Kidney (tissue), 14 donors: ENCODE data around the gene ARL3. TPM values are rescaled to one million over a fixed set of nuclear protein-coding genes. Genes with fewer than 3 reads are reported as not detected.
"Not testable (repeated sequence)": the region's sequence is repeated elsewhere in the genome, so short reads cannot be mapped to it uniquely, and the experiment has no call there.

Experiments used
- DNase-seq, 5 donors: peaks; one replicate each; pipeline ENCODE4 v3.0.0-alpha.2; 2013 to 2020
- FAIRE-seq: peaks from 2 replicates; lab custom pipeline; 2012; peaks lifted over from hg19 to GRCh38; lab: Jason Lieb, UNC
- H3K27ac ChIP-seq, 2 donors: one replicate each; pipeline ENCODE4 v1.7.0; 2013; ENCODE audit warnings: low read depth in 2 of 2, low read length in 2 of 2, inconsistent platforms in 1 of 2
- H3K27me3 ChIP-seq: one replicate; pipeline ENCODE4 v1.7.1; 2013; ENCODE audit warnings: low read length, inconsistent platforms; ENCODE audit not compliant: control insufficient read depth, insufficient read depth
- H3K36me3 ChIP-seq, 3 donors: one replicate each; pipeline versions ENCODE4 v1.7.0 to v1.7.1; 2013; ENCODE audit warnings: low read length in 3 of 3, control low read depth in 1 of 3, inconsistent platforms in 1 of 3; ENCODE audit not compliant: insufficient read depth in 3 of 3, control insufficient read depth in 2 of 3
- H3K4me1 ChIP-seq, 3 donors: one replicate each; pipeline versions ENCODE4 v1.7.0 to v1.7.1; 2013; ENCODE audit warnings: low read length in 3 of 3, inconsistent platforms in 1 of 3, low read depth in 1 of 3; ENCODE audit not compliant: control insufficient read depth in 2 of 3, insufficient read depth in 2 of 3
- H3K4me3 ChIP-seq, 3 donors: one replicate each; pipeline versions ENCODE4 v1.7.0 to v1.8.1; 2013; ENCODE audit warnings: low read length in 3 of 3, control low read depth in 1 of 3, inconsistent platforms in 1 of 3
- H3K9ac ChIP-seq, 3 donors: one replicate each; pipeline versions ENCODE4 v1.7.0 to v1.7.1; 2013; ENCODE audit warnings: low read length in 3 of 3, control low read depth in 1 of 3, inconsistent platforms in 1 of 3
- H3K9me3 ChIP-seq, 3 donors: one replicate each; pipeline versions ENCODE4 v1.7.0 to v1.7.1; 2013; ENCODE audit warnings: low read length in 3 of 3, control low read depth in 1 of 3, inconsistent platforms in 1 of 3; ENCODE audit not compliant: control insufficient read depth in 2 of 3, insufficient read depth in 1 of 3
- intact Hi-C: fragments of 100-400 bp; cut with DNase I; formaldehyde crosslinking; loops from one replicate; pipeline ENCODE4 v1.11.1; 2022
- polyA plus RNA-seq: library from polyadenylated mRNA; stranded (reverse); fragments of 350-450 nt; fragmentation: Illumina TruSeq; extraction: RNeasy Lipid Tissue Mini Kit (QIAGEN cat#74804); gene quantifications from one replicate; pipeline ENCODE4 v1.2.3, GENCODE V29; 2014; ENCODE audit warnings: low read depth, low replicate concordance; ENCODE audit not compliant: insufficient read depth
- total RNA-seq: library from RNA; stranded (reverse); fragmentation: NEBNext Ultra II Directional; extraction: Animal tissue kit (Norgen Biotek cat#: 25700); gene quantifications from one replicate; pipeline ENCODE4 v1.2.1, GENCODE V29; 2021
- TF ChIP-seq, protein P1 (sequence below): IDR thresholded peaks from 3 replicates; pipeline ENCODE4 v1.5.1; 2012; ENCODE audit warnings: mild to moderate bottlenecking, moderate library complexity, borderline replicate concordance; ENCODE audit not compliant: insufficient read depth; ENCODE audit errors: extremely low read depth
- donor health status: control.
- donor health status: control.
- donor health status: control.
- donor health status: control.
- donor health status: control.
- donor health status: DM: yes; HTN: yes; CAD: no.
- donor health status: Normal renal cell carcinoma (clear cell type).

Gene ARL3
- total and polyA plus RNA-seq, 2 donors from 2014 or later, result 16.3 to 28.8 TPM

- FAIRE-seq, result no peak
- Histone ChIP-seq H3K27me3 (no peaks in the 10 kb centered on the region), H3K36me3 (no peaks in the 10 kb centered on the region), H3K4me1 (peaks cover 4 to 18% (median 4%) of the 10 kb centered on the region in 3 donors), H3K9ac (no peak overlapping the region), H3K4me3 (no peak overlapping the region), H3K27ac (no peak overlapping the region), H3K9me3 (no peaks in the 10 kb centered on the region)
- intact Hi-C loops, result no loop called here
- DNase-seq, result peak in 1 of 5 donors; percentile 46
- TF ChIP-seq, protein P1, sequence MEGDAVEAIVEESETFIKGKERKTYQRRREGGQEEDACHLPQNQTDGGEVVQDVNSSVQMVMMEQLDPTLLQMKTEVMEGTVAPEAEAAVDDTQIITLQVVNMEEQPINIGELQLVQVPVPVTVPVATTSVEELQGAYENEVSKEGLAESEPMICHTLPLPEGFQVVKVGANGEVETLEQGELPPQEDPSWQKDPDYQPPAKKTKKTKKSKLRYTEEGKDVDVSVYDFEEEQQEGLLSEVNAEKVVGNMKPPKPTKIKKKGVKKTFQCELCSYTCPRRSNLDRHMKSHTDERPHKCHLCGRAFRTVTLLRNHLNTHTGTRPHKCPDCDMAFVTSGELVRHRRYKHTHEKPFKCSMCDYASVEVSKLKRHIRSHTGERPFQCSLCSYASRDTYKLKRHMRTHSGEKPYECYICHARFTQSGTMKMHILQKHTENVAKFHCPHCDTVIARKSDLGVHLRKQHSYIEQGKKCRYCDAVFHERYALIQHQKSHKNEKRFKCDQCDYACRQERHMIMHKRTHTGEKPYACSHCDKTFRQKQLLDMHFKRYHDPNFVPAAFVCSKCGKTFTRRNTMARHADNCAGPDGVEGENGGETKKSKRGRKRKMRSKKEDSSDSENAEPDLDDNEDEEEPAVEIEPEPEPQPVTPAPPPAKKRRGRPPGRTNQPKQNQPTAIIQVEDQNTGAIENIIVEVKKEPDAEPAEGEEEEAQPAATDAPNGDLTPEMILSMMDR, result no peak
These were observed 45.7 kb downstream of the ARL3 start for GRCh38 chr10:102668326-102669107.

- peaks cover 0 to 10% (median 4%) of the 10 kb centered on the region in 3 donors for H3K4me1 ChIP-seq
- FAIRE-seq, H3K36me3 ChIP-seq, H3K27me3 ChIP-seq, H3K9me3 ChIP-seq, H3K27ac ChIP-seq, H3K9ac ChIP-seq, intact Hi-C loops, H3K4me3 ChIP-seq: not testable (repeated sequence)
- DNase-seq, result peak in 1 of 5 donors; percentile 26
These were observed 46.8 kb downstream of the ARL3 start for GRCh38 chr10:102667411-102667810.

GRCh38 chr10:102665904-102666509, 48.2 kb downstream of the ARL3 start:
- Histone ChIP-seq H3K9ac (no peak overlapping the region), H3K9me3 (no peaks in the 10 kb centered on the region), H3K4me3 (no peak overlapping the region), H3K36me3 (no peaks in the 10 kb centered on the region), H3K27ac (peak overlapping the region; percentile 33 to 60), H3K27me3 (no peaks in the 10 kb centered on the region), H3K4me1 (peaks cover 0 to 14% (median 4%) of the 10 kb centered on the region in 3 donors)
- TF ChIP-seq, protein P1, result no peak
- DNase-seq (peak; percentile 46 to 73 (median 59)), FAIRE-seq (no peak)
- intact Hi-C loops, result no loop called here

DNA sequence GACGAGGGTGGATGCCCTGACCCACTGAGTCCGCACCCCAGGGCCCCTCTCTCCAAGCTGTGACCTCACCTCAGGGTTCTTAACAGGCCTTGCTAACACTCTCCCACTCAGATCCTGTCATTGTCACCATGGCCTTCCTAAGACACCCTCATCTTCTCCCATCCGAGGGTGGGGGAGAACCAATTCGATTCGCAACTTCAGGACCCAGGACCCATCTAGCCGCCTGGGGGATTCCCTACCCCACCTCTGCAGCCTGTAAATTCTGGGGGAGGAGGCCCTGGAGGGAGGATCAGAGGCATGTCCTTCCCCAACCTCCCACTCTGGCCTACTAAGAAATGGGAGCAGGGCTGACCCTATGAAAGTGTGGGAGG, 52.6 kb downstream of the ARL3 start:
- no peak overlapping the region for H3K4me3 ChIP-seq
- TF ChIP-seq, protein P1, result no peak
- H3K9ac ChIP-seq, result no peak overlapping the region
- DNase-seq (no peak), FAIRE-seq (no peak)
- H3K9me3 ChIP-seq, result no peaks in the 10 kb centered on the region
- peaks cover 0 to 7% (median 0%) of the 10 kb centered on the region in 3 donors for H3K36me3 ChIP-seq
- H3K27ac ChIP-seq, result no peak overlapping the region
- intact Hi-C loops, result no loop called here
- no peaks in the 10 kb centered on the region for H3K27me3 ChIP-seq
- H3K4me1 ChIP-seq, result peaks cover 0 to 29% (median 18%) of the 10 kb centered on the region in 3 donors
